NCI-H146 treated with DMSO at 0.1 percent for 48 hours (cell line): ENCODE results near the gene RNF26.

Source experiments
- DNase-seq: peaks from one replicate; lab custom pipeline; 2025; ENCODE audit not compliant: unreplicated experiment; lab: John Stamatoyannopoulos, UW

The RNF26 gene

GRCh38 chr11:119350302-119350701 is 16.0 kb downstream of the RNF26 start:
- no peak for DNase-seq

- no peak for DNase-seq
Measured at GRCh38 chr11:119351232-119351631, 16.9 kb downstream of the RNF26 start.

- peak; percentile 93 for DNase-seq
Measured at GRCh38 chr11:119352857-119353260, 18.5 kb downstream of the RNF26 start.

DNA sequence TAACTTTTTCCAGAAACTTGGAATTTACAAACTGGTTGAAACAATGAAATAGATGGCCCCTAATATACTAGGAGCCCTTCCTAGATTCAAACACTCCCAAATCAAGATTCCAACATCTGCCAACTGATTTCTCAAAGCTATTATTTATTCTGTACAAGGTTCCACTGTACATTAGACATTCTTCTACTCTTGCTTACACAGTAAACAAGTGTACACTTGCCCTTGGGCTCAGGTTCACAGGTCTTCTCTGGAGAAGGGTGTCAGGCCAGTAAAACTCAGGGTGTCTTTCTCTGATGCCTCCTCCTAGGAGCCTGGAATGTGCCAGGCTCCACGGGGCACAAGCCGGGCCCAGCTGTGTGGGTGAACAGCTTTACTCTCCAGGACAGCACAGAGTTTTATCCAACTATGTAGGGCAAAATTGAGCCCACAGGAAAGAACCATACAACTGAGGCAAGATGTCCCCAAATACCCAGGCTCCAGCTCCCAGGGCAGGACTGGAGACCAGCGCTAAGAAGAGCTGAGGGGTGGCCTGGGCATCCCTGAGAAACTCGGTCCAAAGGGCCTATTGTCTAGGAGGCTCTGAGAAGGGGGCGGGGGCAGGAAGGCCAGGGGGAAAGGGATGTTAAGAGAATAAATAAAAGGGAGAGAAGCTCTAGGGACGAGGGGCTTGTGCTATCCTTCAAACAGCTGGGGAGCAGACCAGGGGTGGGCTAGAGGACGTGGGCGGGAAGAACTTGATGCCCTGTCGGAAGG is 20.9 kb downstream of the RNF26 start:
- no peak for DNase-seq

DNA sequence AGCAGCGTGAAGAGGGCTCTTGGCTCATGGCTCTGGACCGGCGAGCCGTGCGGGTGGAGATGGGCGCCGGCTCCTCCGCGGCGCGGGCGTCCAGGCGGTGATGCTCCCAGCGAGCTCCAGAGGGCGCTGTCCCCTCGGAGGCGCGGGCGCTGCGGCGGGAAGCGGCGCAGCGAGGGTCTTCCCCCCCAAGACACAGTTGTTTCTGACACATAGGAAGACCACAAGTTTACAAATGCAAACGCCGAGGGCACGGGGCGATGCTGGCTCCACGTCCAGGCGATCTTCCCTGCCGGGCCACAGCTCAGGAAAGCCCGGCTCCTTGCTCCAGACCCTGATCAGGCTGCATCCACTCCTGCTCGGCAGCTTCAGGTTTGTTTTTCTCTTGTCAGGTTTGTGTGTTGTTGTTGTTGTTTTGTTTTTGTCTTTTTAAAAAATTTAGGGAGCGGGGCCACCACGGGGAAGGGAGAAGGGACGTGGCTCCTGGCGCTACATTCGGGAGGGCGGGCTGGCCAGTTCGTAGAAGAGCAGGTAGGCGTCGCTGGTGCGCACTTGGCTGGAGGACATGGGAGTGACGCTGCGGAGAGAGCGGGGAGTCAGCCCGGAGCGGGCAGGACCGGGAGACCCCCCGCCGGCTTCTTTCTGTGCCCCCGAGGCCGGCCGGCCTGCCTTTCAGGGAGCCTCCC is 22.2 kb downstream of the RNF26 start:
- DNase-seq: no peak

DNA sequence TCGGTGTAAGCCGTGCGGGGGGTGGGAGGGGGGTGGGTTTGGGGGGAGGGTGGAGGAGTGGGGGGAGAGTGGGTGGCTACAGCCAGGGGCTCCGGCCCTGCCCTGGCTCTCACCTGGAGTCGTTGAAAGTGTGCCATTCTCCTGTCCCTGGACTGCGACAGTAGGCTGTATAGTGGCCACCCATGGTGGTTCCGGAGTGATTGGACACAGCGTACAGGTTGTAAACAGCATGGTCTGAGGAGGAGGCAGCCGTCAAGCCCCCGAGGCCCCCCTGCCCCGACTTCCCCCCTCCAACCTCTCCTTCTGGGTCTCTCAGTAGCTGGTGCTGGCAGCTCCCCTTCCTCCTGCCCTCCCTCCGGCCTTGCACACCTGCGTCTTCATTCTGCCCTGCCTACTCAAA is 22.7 kb downstream of the RNF26 start:
- DNase-seq: no peak

GRCh38 chr11:119359365-119360214 is 25.3 kb downstream of the RNF26 start:
- DNase-seq: no peak

- no peak for DNase-seq
Measured at GRCh38 chr11:119361056-119361787, 26.9 kb downstream of the RNF26 start.

DNA sequence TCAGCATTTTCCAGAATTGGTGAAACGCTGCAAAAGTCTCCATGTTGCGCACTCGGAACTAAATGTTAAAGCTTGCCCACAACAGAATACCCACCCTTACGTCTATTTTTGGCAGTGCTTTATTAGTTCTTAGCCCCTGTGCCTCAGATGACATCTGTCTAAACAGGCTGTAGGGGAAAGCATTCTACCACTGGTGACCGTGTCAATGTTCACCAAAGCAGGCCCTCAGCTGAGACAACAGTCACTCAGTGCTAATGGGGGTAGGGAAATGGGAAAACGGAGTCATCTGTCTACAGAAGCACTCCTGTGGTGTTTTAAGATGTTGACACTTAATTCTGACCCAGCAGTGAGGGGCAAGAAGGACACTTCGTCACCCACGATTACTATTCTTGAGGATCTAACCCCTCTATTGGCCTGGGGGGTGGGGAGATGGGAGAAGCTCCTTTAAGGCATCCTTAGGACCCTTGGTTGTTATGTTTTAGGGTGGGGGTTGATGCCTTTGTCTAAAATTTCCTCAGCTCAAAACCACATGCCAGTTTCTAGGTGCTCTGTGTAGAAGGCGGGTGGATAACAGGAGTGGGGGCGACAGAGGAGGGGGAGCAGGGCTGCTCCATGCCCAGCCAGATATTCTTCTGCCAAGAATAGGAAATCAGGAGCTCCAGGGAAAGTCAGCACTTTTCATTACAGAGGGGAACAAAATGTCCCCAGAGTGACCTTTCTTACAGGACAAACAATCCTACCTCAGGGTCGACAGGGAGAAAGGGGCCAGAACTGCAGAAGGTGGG is 27.8 kb downstream of the RNF26 start:
- DNase-seq: no peak

GRCh38 chr11:119362741-119363080 is 28.4 kb downstream of the RNF26 start:
- DNase-seq: no peak

DNA sequence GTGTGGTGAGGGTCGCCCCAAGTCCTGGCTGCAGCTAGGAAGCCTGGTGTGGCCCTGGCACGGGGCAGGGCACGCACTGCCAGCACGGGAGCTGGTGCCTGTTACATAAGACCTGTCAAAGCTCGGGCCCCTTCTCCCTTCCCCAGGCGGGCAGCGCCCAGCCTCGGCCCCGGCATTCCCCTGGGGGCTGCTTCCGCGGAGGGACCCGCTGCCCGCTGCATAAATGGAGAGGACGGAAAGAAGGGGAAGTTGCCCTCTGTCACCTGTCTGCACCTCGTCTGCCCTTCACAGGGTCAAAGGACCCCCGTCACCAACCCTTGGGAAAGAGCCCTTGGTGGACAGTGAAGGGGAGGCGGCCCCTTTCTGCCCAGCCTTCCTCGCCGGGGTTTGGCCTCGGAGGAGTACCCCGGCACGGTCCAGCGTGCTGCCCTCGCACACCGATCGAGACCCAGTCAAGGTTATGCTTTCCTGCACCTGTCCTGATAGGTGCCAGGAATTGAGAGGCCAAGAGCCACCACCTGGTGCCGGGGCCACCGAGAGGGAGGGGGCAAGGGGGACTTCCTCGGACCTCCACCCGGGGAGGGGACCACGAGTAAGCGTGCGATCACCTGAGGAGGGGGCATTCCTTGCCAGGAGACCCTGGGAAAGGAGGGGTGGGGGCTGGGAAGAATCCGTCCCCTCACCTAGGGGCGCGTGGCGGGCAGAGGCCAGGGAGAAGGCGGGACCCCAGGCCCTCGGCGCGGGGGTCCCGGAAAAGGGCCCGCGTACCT is 28.9 kb downstream of the RNF26 start:
- no peak for DNase-seq

DNA sequence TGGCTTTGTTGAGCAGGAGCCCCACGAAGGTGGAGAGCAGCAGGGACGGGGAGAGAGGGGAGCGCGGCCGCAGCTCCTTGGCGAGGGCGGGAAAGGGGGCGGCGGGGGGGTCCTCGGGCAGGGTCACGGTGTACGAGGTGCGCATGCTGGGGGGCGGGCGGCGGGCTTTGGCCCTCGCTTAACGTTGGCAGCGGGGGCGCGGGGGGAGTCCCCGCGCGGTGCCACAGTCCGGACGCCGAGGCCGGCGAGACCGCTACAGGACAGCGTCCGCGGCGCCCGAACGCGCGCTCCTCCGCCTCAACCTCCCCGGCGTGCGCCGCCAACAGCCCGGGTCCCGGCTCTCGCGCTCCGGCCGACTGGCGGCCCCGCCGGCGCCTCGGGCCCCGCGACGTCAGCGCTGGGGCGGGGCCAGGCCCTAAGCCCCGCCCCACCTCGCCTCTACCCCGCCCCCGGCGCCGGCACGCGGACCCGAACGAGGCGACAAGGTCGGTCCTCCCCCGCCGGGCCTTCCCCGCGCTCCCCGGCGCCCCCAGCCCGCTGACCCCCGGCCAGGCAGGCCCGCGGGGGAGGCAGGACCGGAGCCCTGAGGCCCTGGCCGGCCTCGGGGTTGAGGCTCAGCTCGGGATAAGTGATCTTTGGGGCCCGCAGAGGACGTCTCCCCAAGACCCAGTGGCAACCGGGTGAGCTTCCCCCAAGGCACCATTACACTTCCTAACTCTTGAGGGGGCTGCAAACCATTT is 29.7 kb downstream of the RNF26 start:
- peak; percentile 19 for DNase-seq

- DNase-seq: no peak
Measured at GRCh38 chr11:119365071-119365591, 30.8 kb downstream of the RNF26 start.

- DNase-seq: no peak
Measured at GRCh38 chr11:119366690-119367620, 32.6 kb downstream of the RNF26 start.

GRCh38 chr11:119367661-119368120 is 33.4 kb downstream of the RNF26 start:
- DNase-seq: no peak

- no peak for DNase-seq
Measured at GRCh38 chr11:119368121-119369034, 34.1 kb downstream of the RNF26 start.
